NCI-H2171 treated with DMSO at 0.1 percent for 48 hours (cell line): ENCODE data around the gene PRAMEF10.
"Not testable (repeated sequence)": the region's sequence is repeated elsewhere in the genome, so short reads cannot be mapped to it uniquely, and the experiment has no call there.

ENCODE experiments used
- DNase-seq: peaks from one replicate; lab custom pipeline; 2025; lab: John Stamatoyannopoulos, UW

Gene PRAMEF10

GRCh38 chr1:12898170-12898569, at the start of gene PRAMEF10:
TSS of gene PRAMEF10 (minus strand) at chr1:12898270. CDS start at chr1:12895847, 2,423 bp downstream.
- not testable (repeated sequence) for DNase-seq

DNA sequence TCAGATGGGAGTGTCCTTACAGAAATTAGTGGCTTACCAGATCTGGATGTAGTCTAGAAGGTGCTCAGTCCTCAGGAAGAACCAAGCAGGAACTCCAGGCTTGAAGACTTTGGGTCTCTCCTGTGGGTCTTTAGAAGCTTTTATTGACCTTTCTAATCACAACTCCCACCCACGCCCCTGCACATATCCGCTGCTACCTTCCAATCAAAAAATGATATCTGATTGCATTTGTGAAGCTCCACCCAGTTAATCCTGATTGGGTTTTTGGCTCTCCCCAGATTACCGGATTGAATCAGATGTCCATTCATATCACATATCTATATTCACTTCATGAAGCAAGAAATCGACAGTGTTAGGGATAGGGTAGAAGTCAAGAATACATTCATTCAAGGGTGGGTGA, 49.4 kb upstream of the PRAMEF10 start, which contains the start of gene PRAMEF6:
Gene PRAMEF6 (minus strand): TSS at position 101 of the 400 bp plus-strand sequence. CDS start 5,062 bp downstream, outside the sequence.
- not testable (repeated sequence) for DNase-seq

- not testable (repeated sequence) for DNase-seq
Observed at GRCh38 chr1:12924368-12924767, 26.3 kb upstream of the PRAMEF10 start.

DNA sequence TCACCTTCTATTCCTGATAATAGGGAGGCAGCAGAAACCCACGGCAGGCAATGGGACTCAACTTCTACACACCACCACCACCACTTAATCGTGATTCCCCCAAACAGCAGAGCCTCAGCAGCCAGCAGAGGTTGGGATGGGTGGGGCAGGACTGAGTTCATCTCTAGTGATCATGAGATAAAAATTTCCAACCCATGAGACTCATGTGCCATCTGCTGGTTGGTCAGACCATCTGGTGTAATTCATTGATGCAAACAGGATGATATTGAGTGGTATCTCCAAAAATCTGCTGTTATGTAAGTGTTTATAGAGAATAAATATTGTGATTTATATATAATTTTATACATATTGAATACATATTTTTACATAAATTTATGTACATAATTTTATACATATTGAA, 23.7 kb upstream of the PRAMEF10 start:
- not testable (repeated sequence) for DNase-seq

DNA sequence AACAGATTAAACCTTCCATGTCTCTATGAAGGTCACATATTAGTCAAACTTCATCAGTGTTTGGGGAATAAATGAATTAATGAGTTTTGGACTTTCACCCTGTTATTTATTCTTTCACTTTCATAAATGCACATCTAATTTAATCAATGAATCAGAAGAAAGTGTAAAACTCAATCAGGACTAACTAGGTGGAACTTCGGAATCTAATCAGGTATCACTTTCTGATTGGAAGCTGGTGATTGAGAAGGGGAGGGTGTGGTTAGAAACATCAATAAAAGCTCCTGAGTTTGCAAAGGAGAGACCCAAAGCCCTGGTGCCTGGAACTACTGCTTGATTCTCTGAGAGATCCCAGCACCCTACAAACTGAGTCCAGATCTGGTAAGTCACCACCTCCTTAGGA, 18.2 kb upstream of the PRAMEF10 start, which contains the start of gene PRAMEF7:
Gene PRAMEF7 (plus strand): TSS at position 301 of the 400 bp plus-strand sequence. CDS start 1,083 bp downstream, outside the sequence.
- DNase-seq, result not testable (repeated sequence)

DNA sequence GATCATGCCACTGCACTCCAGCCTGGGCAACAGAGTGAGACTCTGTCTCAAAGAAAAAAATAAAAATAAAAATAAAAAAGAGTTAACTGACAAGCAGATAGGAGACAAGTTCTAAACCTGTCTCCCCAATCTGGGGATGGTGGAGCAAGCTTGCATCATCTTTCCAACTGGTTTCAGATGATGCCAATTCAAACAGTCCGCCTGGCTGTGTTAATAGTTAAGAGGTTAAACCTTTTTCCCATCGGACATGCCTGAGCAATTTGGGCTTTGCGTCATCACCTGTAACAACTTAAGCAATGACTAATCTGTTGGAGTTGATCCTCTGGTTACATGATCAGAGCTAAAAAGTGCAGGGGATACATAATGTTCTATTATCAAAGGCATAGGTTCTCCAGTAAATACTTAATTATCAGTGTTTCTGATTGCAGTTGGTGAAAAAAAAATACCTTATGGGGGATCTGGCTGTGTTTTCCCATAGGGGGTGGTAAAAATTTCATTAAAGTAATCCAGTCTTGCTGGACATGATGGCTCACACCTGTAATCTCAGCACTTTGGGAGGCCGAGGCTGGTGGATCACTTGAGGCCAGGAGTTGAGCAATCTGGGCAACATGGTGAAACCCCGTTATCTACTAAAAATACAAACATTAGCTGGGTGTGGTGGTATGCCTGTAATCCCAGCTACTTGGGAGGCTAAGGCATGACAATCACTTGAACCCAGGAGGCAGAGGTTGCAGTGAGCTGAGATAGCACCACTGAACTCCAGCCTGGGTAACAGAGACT, 5.9 kb upstream of the PRAMEF10 start:
- DNase-seq, result not testable (repeated sequence)

- not testable (repeated sequence) for DNase-seq
Observed at GRCh38 chr1:12899186-12899585, 1.1 kb upstream of the PRAMEF10 start.

GRCh38 chr1:12886101-12886500, 12.0 kb downstream of the PRAMEF10 start, which contains the start of gene PRAMEF4:
TSS of gene PRAMEF4 (minus strand) at chr1:12886201. CDS start at chr1:12883394, 2,807 bp downstream.
- DNase-seq, result not testable (repeated sequence)

DNA sequence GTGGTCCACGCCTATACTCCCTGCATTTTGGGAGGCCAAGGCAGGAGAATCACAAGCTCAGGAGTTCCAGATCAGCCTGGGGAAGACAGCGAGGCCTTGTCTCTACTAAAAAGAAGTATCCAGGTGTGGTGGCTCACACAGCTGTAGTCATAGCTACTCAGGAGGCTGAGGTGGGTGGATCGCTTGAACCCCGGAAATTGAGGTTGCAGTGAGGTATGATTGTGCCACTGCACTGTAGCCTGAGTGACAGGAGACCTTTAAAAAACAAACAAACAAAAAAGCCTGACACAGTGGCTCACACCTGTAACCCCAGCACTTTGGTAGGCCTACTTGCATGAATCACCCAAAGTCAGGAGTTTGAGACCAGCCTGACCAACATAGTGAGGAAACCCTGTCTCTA, 19.6 kb downstream of the PRAMEF10 start:
- DNase-seq, result not testable (repeated sequence)

DNA sequence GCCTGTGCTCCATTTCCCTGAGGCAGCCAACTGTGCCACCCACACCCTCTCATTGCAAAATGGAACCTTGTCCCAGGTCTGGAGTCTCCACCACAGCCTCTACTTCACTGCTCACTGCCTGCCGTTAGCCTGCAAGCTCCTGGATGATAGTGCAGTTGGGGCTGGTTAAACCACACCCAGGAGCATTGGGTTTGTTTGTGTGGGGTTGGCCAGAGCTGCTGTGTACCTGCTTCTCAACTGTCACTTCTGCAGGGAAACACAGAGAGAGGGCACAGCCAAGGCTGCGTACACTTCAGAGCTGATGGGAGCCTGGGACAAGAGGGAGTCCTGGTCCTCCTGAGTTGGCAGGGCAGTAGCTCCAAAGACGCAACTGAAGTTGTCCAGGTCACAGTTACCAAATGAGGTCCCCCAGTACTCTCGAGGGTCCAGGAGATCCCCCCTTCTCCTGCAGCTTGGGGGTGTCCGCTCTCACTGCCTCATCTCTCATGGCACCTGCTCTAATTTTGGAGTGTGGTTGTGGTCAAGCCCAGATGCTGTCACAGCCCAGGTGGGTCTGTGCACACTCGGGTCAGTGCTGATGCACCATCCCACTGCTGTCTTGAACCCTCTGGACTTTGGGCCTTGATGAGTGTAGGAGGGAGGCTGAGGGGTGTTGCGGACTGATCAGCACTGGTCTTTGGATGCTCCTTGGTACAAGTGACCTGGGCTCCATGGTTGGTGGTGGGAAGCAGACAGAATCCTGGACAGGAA, 34.8 kb downstream of the PRAMEF10 start:
- not testable (repeated sequence) for DNase-seq

- not testable (repeated sequence) for DNase-seq
Observed at GRCh38 chr1:12856786-12857185, 41.3 kb downstream of the PRAMEF10 start, which contains the start of gene PRAMEF2. TSS of gene PRAMEF2 (plus strand) at chr1:12857086. CDS start at chr1:12859010, 1,924 bp downstream.

- no peak for DNase-seq
Observed at GRCh38 chr1:12851779-12852178, 46.3 kb downstream of the PRAMEF10 start.

DNA sequence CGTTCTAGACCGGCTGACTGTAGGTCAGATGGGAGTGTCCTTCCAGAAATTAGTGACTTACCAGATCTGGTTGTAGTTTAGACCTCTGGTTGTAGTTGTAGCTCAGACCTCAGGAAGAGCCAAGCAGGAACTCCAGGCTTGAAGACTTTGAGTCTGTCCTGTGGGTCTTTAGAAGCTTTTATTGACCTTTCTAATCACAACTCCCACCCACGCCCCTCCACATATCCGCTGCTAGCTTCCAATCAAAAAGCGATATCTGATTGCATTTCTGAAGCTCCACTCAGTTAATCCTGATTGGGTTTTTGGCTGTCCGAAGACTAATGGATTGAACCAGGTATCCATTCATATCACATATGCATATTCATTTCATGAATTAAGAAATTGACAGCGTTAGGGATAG, 49.5 kb downstream of the PRAMEF10 start, which contains the start of gene HNRNPCL1:
Gene HNRNPCL1 (minus strand): TSS at position 101 of the 400 bp plus-strand sequence. CDS start 431 bp downstream, outside the sequence.
- not testable (repeated sequence) for DNase-seq
